Measurements from ENCODE around the gene ECM1.

Gene ECM1

DNA sequence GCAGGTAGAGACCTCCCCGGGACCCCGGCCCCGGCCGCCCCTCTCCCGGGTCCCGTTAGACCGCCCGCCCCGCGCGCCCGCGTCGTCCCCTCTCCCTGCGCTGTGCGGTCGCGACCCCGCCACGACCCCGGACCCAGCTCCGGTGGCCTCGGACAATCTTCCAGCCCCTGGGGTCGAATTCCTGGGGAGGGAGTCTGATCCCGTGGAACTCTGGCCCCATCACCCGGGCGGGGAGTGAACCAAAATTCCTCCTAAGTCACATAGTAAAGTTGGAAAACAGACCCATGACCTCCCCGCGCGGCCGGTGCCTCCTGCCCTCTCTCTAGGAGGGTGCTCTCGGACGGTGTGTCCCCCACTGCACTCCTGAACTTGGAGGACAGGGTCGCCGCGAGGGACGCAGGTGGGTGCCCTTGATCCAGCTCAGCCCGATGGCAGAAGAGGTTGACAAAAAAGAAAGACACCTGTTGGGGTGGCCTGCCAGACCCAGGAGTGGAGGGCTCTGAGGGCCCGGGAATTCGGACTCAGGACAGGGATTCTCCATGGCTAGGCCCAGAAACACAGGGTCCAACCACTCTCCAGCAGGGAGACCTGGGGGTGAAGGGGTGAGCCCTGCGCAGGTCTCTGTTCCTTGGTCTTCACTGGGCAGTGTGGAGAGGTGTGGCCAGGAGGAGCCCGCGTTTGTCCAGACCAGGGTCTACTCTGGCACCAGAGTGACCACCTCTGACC, 41.8 kb downstream of the ECM1 start:
- no peak for DNase-seq (ENCODE audit: extremely low spot score)
- ChIA-PET POLR2A (interaction anchor here (0.9 to 1.5 kb wide), 6 partner anchors 13 to 30 kb away, joined by 3 to 5 read pairs (median 4); partner anchors contain the start of gene MCL1), CTCF (interaction anchor here (0.6 to 3.7 kb wide), 5 partner anchors 11 to 1425 kb away, joined by 3 to 19 read pairs (median 3); no protein-coding TSS in a partner anchor)
- TF ChIP-seq BHLHE40 (IDR thresholded peaks at IDR 0.05; ENCODE audit: borderline replicate concordance) (no peak), ZNF384 (IDR thresholded peaks at IDR 0.05) (no peak), FOXK2 (IDR thresholded peaks at IDR 0.05) (no peak), FOXA1 (IDR thresholded peaks at IDR 0.05) (no peak), LEF1 (IDR thresholded peaks at IDR 0.05; ENCODE audit: borderline replicate concordance) (no peak), PKNOX1 (IDR thresholded peaks at IDR 0.05) (no peak), NFRKB (IDR thresholded peaks at IDR 0.05) (no peak)

- TF ChIP-seq L3MBTL2 (conservative IDR thresholded peaks at IDR 0.05) (no peak), FOXK2 (IDR thresholded peaks at IDR 0.05) (no peak), CTBP1 (IDR thresholded peaks at IDR 0.05; ENCODE audit: borderline replicate concordance) (no peak), SUZ12 (IDR thresholded peaks at IDR 0.05) (no peak), HDGF (IDR thresholded peaks at IDR 0.05; ENCODE audit: borderline replicate concordance) (no peak), NFRKB (IDR thresholded peaks at IDR 0.05) (no peak), LEF1 (IDR thresholded peaks at IDR 0.05; ENCODE audit: borderline replicate concordance) (no peak), ARNT (IDR thresholded peaks at IDR 0.05) (no peak), FOXA1 (IDR thresholded peaks at IDR 0.05) (no peak), ZNF384 (IDR thresholded peaks at IDR 0.05) (no peak), TARDBP (IDR thresholded peaks at IDR 0.05) (no peak), FOXM1 (IDR thresholded peaks at IDR 0.05; ENCODE audit: borderline replicate concordance) (no peak), ELF4 (IDR thresholded peaks at IDR 0.05) (no peak), SP1 (IDR thresholded peaks at IDR 0.05) (no peak), BHLHE40 (IDR thresholded peaks at IDR 0.05; ENCODE audit: borderline replicate concordance) (no peak), PKNOX1 (IDR thresholded peaks at IDR 0.05) (no peak)
- CTCF ChIA-PET = interaction anchor here (3.7 kb wide), 1 partner anchor 10 kb away, joined by 19 read pairs; no protein-coding TSS in a partner anchor
- no peak for DNase-seq (ENCODE audit: extremely low spot score)
- POLR2A ChIA-PET = interaction anchor here (0.9 to 2.2 kb wide), 4 partner anchors 12 to 79 kb away, joined by 3 to 9 read pairs (median 4); partner anchors contain the start of genes ENSA and MCL1
These were observed 42.5 kb downstream of the ECM1 start for GRCh38 chr1:150550222-150551050.

GRCh38 chr1:150551051-150551783, 43.3 kb downstream of the ECM1 start:
- CTCF ChIA-PET = interaction anchor here (0.8 to 3.7 kb wide), 3 partner anchors 9 to 261 kb away, joined by 3 to 19 read pairs (median 10); no protein-coding TSS in a partner anchor
- DNase-seq (ENCODE audit: extremely low spot score) = no peak
- POLR2A ChIA-PET = interaction anchor here (0.8 to 2.2 kb wide), 7 partner anchors 11 to 78 kb away, joined by 3 to 9 read pairs (median 4); partner anchors contain the start of genes ENSA, FALEC and MCL1
- TF ChIP-seq ZNF384 (IDR thresholded peaks at IDR 0.05) (no peak), HDGF (IDR thresholded peaks at IDR 0.05; ENCODE audit: borderline replicate concordance) (no peak)

DNA sequence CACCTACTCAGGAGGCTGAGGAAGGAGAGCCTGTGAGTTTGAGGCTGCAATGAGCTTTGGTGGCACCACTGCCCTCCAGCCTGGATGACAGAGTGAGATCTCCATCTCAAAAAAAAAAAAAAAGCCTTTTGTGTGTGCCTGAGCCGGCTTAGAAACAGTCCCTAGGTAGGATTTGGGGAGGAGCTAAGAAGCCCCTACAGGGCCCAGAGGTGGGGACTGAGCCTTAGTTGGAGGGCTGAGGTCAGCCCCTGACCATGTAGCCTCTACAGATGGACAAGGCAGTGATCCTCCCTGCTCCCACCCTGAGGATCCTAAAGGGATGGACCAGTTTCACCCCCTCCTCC, 43.8 kb downstream of the ECM1 start:
- CTCF ChIA-PET = interaction anchor here (0.6 to 1.9 kb wide), 3 partner anchors 9 to 275 kb away, joined by 3 to 10 read pairs (median 5); no protein-coding TSS in a partner anchor
- DNase-seq (ENCODE audit: extremely low spot score) = no peak
- POLR2A ChIA-PET = interaction anchor here (0.8 to 2.2 kb wide), 6 partner anchors 10 to 78 kb away, joined by 3 to 9 read pairs (median 4); partner anchors contain the start of genes ENSA, FALEC and MCL1
- TF ChIP-seq LEF1 (IDR thresholded peaks at IDR 0.05; ENCODE audit: borderline replicate concordance) (no peak), ZNF384 (IDR thresholded peaks at IDR 0.05) (no peak), BHLHE40 (IDR thresholded peaks at IDR 0.05; ENCODE audit: borderline replicate concordance) (no peak), PKNOX1 (IDR thresholded peaks at IDR 0.05) (no peak), TARDBP (IDR thresholded peaks at IDR 0.05) (no peak), SP1 (IDR thresholded peaks at IDR 0.05) (no peak), HDGF (IDR thresholded peaks at IDR 0.05; ENCODE audit: borderline replicate concordance) (no peak), SUZ12 (IDR thresholded peaks at IDR 0.05) (no peak), FOXM1 (IDR thresholded peaks at IDR 0.05; ENCODE audit: borderline replicate concordance) (no peak), NFRKB (IDR thresholded peaks at IDR 0.05) (no peak), CTBP1 (IDR thresholded peaks at IDR 0.05; ENCODE audit: borderline replicate concordance) (no peak), FOXK2 (IDR thresholded peaks at IDR 0.05) (no peak), ARNT (IDR thresholded peaks at IDR 0.05) (no peak), L3MBTL2 (conservative IDR thresholded peaks at IDR 0.05) (no peak), ELF4 (IDR thresholded peaks at IDR 0.05) (no peak), FOXA1 (IDR thresholded peaks at IDR 0.05) (no peak)
